ENCODE results near the gene MBD6. TPM values are rescaled to one million over a fixed set of nuclear protein-coding genes. Genes with fewer than 3 reads are reported as not detected.
A peak's percentile ranks its signal among the peaks of the same experiment; 100 is the strongest.

Gene MBD6
- polyA plus RNA-seq, 2 donors: 14.7 to 35.0 TPM

GRCh38 chr12:57476993-57477709 lies 45.5 kb upstream of the MBD6 start:
- Histone ChIP-seq H3K27me3 (ENCODE audit: control insufficient read depth in 1 of 2, insufficient read depth in 2 of 2, low read length in 2 of 2) (peaks cover 0 to 11% of the 10 kb centered on the region in 2 donors), H3K4me1 (ENCODE audit: control insufficient read depth in 2 of 2, insufficient read depth in 2 of 2, low read length in 1 of 2) (peaks cover 4 to 19% of the 10 kb centered on the region in 2 donors), H3K9me3 (ENCODE audit: control insufficient read depth in 2 of 2, insufficient read depth in 1 of 2, low read depth in 1 of 2, low read length in 1 of 2) (no peaks in the 10 kb centered on the region), H3K36me3 (ENCODE audit: control insufficient read depth in 2 of 2, insufficient read depth in 2 of 2, low read length in 1 of 2) (no peaks in the 10 kb centered on the region), H3K4me3 (ENCODE audit: low read depth in 1 of 2, low read length in 2 of 2) (peak overlapping the region; percentile 5 to 27), H3K27ac (ENCODE audit: low read depth in 2 of 2, low read length in 1 of 2) (peak overlapping the region; percentile 29 to 37)
- 73 to 74% methylated on average over 15 of the region's 15 CpGs for WGBS, 2 donors

- Histone ChIP-seq H3K27me3 (ENCODE audit: control insufficient read depth in 1 of 2, insufficient read depth in 2 of 2, low read length in 2 of 2) (peaks cover 0 to 11% of the 10 kb centered on the region in 2 donors), H3K27ac (ENCODE audit: low read depth in 2 of 2, low read length in 1 of 2) (peak overlapping the region; percentile 53 to 57), H3K4me1 (ENCODE audit: control insufficient read depth in 2 of 2, insufficient read depth in 2 of 2, low read length in 1 of 2) (peaks cover 4 to 19% of the 10 kb centered on the region in 2 donors), H3K4me3 (ENCODE audit: low read depth in 1 of 2, low read length in 2 of 2) (peak overlapping the region; percentile 5 to 27), H3K36me3 (ENCODE audit: control insufficient read depth in 2 of 2, insufficient read depth in 2 of 2, low read length in 1 of 2) (no peaks in the 10 kb centered on the region), H3K9me3 (ENCODE audit: control insufficient read depth in 2 of 2, insufficient read depth in 1 of 2, low read depth in 1 of 2, low read length in 1 of 2) (no peaks in the 10 kb centered on the region)
- 55 to 63% methylated on average over 12 of the region's 12 CpGs for WGBS, 2 donors
Observed at GRCh38 chr12:57477710-57478681, 44.6 kb upstream of the MBD6 start.

DNA sequence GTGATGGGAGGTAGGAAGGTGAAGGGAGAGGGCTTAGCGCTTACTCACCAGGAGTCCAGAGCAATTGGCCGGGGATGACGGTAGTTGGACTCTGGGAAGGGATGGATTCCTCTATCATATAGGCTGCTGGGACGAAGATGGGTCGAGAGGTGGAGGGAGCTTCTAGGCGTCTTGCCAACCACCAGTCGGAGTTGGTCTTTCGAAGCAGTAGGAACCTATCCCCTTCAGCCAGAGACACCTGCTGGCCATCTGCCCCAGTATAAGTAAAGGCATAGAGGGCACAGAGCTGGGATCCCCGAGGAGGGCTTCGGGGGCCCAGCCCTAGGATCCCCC lies 43.6 kb upstream of the MBD6 start:
- Histone ChIP-seq H3K27me3 (ENCODE audit: control insufficient read depth in 1 of 2, insufficient read depth in 2 of 2, low read length in 2 of 2) (peaks cover 0 to 11% of the 10 kb centered on the region in 2 donors), H3K9me3 (ENCODE audit: control insufficient read depth in 2 of 2, insufficient read depth in 1 of 2, low read depth in 1 of 2, low read length in 1 of 2) (no peaks in the 10 kb centered on the region), H3K4me3 (ENCODE audit: low read depth in 1 of 2, low read length in 2 of 2) (no peak overlapping the region), H3K4me1 (ENCODE audit: control insufficient read depth in 2 of 2, insufficient read depth in 2 of 2, low read length in 1 of 2) (peaks cover 4 to 19% of the 10 kb centered on the region in 2 donors), H3K36me3 (ENCODE audit: control insufficient read depth in 2 of 2, insufficient read depth in 2 of 2, low read length in 1 of 2) (no peaks in the 10 kb centered on the region), H3K27ac (ENCODE audit: low read depth in 2 of 2, low read length in 1 of 2) (peak overlapping the region; percentile 53 to 57)
- 82% methylated on average over 10 of the region's 10 CpGs for WGBS, 2 donors

DNA sequence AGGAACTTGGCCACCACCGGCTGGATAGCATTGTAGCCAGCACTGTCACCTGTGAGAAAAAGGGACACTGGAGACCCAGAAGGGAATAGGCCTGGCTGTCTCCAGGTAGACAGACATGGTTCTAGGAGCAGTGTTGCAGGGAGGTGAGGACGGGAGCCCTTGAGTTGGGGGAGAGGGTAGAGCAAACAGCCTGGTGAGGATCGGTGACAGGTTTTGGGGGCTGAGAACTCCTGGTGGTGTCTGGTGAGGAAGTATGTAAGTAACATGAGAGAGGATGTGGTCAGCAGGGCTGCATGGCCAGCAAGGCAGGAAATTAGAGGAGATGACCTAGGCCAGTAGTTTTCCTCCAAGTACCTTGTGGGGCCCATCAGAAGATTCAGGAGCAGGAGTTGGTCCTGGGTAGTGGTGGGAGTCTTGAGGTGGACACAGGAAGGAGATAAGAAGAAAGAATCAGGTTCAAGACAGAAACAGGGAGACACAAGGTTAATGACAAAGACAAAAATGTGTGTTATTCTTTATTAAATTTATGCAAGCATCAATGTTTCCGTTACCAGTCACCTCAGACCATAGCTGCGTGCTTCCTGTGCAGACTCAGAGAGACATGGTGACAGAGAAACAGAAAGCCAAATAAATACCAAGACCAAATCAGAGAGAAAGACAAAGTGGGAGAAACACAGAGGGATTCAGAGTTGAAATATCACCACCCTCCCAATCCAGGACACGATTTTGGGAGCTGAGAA lies 43.1 kb upstream of the MBD6 start, which contains the start of gene ARHGAP9:
TSS of gene ARHGAP9 (minus strand) at position 491 of the 740 bp plus-strand sequence. CDS start at position 31, 460 bp downstream.
- H3K27ac ChIP-seq (ENCODE audit: low read depth in 2 of 2, low read length in 1 of 2): peak within 1 kb of the TSS; percentile 53 to 57
- no peaks in the 10 kb centered on the region for H3K36me3 ChIP-seq (ENCODE audit: control insufficient read depth in 2 of 2, insufficient read depth in 2 of 2, low read length in 1 of 2)
- H3K4me3 ChIP-seq (ENCODE audit: low read depth in 1 of 2, low read length in 2 of 2): no peak within 1 kb of the TSS
- H3K4me1 ChIP-seq (ENCODE audit: control insufficient read depth in 2 of 2, insufficient read depth in 2 of 2, low read length in 1 of 2): peaks cover 4 to 19% of the 10 kb centered on the region in 2 donors
- H3K9me3 ChIP-seq (ENCODE audit: control insufficient read depth in 2 of 2, insufficient read depth in 1 of 2, low read depth in 1 of 2, low read length in 1 of 2): no peaks in the 10 kb centered on the region
- WGBS, 2 donors: 66 to 74% methylated on average over 6 of the region's 6 CpGs
- H3K27me3 ChIP-seq (ENCODE audit: control insufficient read depth in 1 of 2, insufficient read depth in 2 of 2, low read length in 2 of 2): peaks cover 0 to 11% of the 10 kb centered on the region in 2 donors

DNA sequence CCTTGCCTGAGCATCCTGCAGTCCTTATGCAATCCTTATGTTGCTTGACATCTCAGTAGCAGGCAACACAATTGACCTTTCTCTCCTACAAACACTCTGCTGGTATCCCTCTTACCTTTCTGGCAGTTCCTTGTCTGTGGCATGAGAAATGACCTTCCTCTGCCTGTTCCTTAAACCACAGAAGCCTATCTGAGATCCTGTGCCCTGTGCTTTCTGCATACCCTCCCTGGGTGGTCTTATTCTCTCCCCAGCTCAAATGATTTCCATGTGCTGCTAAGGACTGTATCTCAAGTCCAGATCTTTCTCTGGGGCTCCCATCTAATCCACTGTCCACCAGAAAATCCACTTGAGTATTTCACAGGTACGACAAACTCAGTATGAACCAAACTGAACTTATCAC lies 41.0 kb upstream of the MBD6 start:
- H3K4me3 ChIP-seq (ENCODE audit: low read depth in 1 of 2, low read length in 2 of 2): no peak overlapping the region
- 78 to 80% methylated on average over 1 of the region's 1 CpG for WGBS, 2 donors

GRCh38 chr12:57483466-57483865 lies 39.2 kb upstream of the MBD6 start:
- WGBS, 2 donors: 61 to 66% methylated on average over 5 of the region's 5 CpGs
- peaks cover 0 to 3% of the 10 kb centered on the region in 2 donors for H3K4me1 ChIP-seq (ENCODE audit: control insufficient read depth in 2 of 2, insufficient read depth in 2 of 2, low read length in 1 of 2)
- no peaks in the 10 kb centered on the region for H3K36me3 ChIP-seq (ENCODE audit: control insufficient read depth in 2 of 2, insufficient read depth in 2 of 2, low read length in 1 of 2)
- H3K4me3 ChIP-seq (ENCODE audit: low read depth in 1 of 2, low read length in 2 of 2): no peak overlapping the region
- peaks cover 0 to 2% of the 10 kb centered on the region in 2 donors for H3K27me3 ChIP-seq (ENCODE audit: control insufficient read depth in 1 of 2, insufficient read depth in 2 of 2, low read length in 2 of 2)
- no peak overlapping the region for H3K27ac ChIP-seq (ENCODE audit: low read depth in 2 of 2, low read length in 1 of 2)
- no peaks in the 10 kb centered on the region for H3K9me3 ChIP-seq (ENCODE audit: control insufficient read depth in 2 of 2, insufficient read depth in 1 of 2, low read depth in 1 of 2, low read length in 1 of 2)

More for the DNA sequence above, 41.0 kb upstream of the MBD6 start:
- H3K36me3 ChIP-seq (ENCODE audit: control insufficient read depth in 2 of 2, insufficient read depth in 2 of 2, low read length in 1 of 2): no peaks in the 10 kb centered on the region
- H3K27ac ChIP-seq (ENCODE audit: low read depth in 2 of 2, low read length in 1 of 2): no peak overlapping the region
- peaks cover 0 to 2% of the 10 kb centered on the region in 2 donors for H3K27me3 ChIP-seq (ENCODE audit: control insufficient read depth in 1 of 2, insufficient read depth in 2 of 2, low read length in 2 of 2)
- H3K4me1 ChIP-seq (ENCODE audit: control insufficient read depth in 2 of 2, insufficient read depth in 2 of 2, low read length in 1 of 2): peaks cover 0 to 2% of the 10 kb centered on the region in 2 donors
- no peaks in the 10 kb centered on the region for H3K9me3 ChIP-seq (ENCODE audit: control insufficient read depth in 2 of 2, insufficient read depth in 1 of 2, low read depth in 1 of 2, low read length in 1 of 2)

DNA sequence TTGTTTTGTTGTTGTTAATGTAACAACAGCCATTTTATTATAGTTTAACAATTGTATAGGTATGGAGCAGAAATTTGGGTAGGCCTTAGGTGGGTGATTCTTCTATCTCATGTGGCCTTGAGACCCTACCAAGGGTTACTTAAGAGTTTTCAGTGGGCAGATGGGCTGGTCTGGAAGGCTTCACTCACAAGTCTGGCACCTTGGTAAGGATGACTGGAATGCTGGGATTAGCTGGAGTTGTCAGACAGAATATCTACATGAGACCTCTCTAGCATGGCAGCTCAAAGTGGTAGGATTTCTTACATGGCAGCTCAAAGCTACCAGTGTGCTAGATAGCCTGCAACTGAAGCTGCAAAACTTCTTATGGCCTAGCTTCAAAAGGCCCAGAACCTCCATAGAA lies 36.9 kb upstream of the MBD6 start:
- H3K27ac ChIP-seq (ENCODE audit: low read depth in 2 of 2, low read length in 1 of 2): no peak overlapping the region
- no peak overlapping the region for H3K4me3 ChIP-seq (ENCODE audit: low read depth in 1 of 2, low read length in 2 of 2)
- peaks cover 5 to 10% of the 10 kb centered on the region in 2 donors for H3K36me3 ChIP-seq (ENCODE audit: control insufficient read depth in 2 of 2, insufficient read depth in 2 of 2, low read length in 1 of 2)
- H3K9me3 ChIP-seq (ENCODE audit: control insufficient read depth in 2 of 2, insufficient read depth in 1 of 2, low read depth in 1 of 2, low read length in 1 of 2): no peaks in the 10 kb centered on the region
- H3K27me3 ChIP-seq (ENCODE audit: control insufficient read depth in 1 of 2, insufficient read depth in 2 of 2, low read length in 2 of 2): peaks cover 0 to 2% of the 10 kb centered on the region in 2 donors
- H3K4me1 ChIP-seq (ENCODE audit: control insufficient read depth in 2 of 2, insufficient read depth in 2 of 2, low read length in 1 of 2): peaks cover 6 to 8% of the 10 kb centered on the region in 2 donors

DNA sequence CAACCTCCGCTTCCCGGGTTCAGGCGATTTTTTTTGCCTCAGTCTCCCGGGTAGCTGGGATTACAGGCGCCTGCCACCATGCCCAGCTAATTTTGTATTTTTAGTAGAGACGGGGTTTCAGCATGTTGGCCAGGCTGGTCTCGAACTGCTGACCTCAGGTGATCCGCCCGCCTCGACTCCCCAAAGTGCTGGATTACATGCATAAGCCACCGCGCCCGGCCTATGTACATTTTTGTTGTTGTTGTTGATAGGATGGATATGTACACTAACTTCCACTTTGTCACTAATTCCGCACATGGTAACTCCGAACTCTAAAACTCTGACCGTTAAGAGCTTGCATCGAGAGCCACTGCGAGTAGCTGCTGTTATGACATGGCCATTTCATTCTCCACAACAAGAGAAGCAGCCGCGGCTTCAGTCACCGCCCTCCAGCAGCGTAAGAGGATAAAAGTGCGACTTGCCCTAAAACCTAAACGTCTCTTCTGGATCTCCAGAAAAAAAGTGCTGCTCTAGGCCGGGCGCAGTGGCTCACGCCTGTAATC lies 35.5 kb upstream of the MBD6 start:
- peaks cover 5 to 10% of the 10 kb centered on the region in 2 donors for H3K36me3 ChIP-seq (ENCODE audit: control insufficient read depth in 2 of 2, insufficient read depth in 2 of 2, low read length in 1 of 2)
- no peak overlapping the region for H3K4me3 ChIP-seq (ENCODE audit: low read depth in 1 of 2, low read length in 2 of 2)
- no peaks in the 10 kb centered on the region for H3K9me3 ChIP-seq (ENCODE audit: control insufficient read depth in 2 of 2, insufficient read depth in 1 of 2, low read depth in 1 of 2, low read length in 1 of 2)
- H3K27ac ChIP-seq (ENCODE audit: low read depth in 2 of 2, low read length in 1 of 2): no peak overlapping the region
- WGBS, 2 donors: 84 to 86% methylated on average over 27 of the region's 27 CpGs
- peaks cover 6 to 8% of the 10 kb centered on the region in 2 donors for H3K4me1 ChIP-seq (ENCODE audit: control insufficient read depth in 2 of 2, insufficient read depth in 2 of 2, low read length in 1 of 2)
- no peaks in the 10 kb centered on the region for H3K27me3 ChIP-seq (ENCODE audit: control insufficient read depth in 1 of 2, insufficient read depth in 2 of 2, low read length in 2 of 2)
